Esophagus squamous epithelium (tissue), 4 donors: ENCODE measurements around the gene NCKAP5.

Experiments used
- CTCF ChIP-seq, 6 experiments: fragments of 450-650 bp in 4 of 6; fragments of 200-600 bp in 2 of 6; sonication (generic) in 2 of 6; IDR thresholded peaks; one replicate each; pipeline ENCODE4 v1.5.1; 2016 to 2019; ENCODE audit warnings: antibody characterized with exemption in 6 of 6, mild to moderate bottlenecking in 4 of 6, moderate library complexity in 4 of 6
- POLR2A ChIP-seq, 4 donors: fragments of 450-650 bp; IDR thresholded peaks; one replicate each; pipeline ENCODE4 v1.6.1; 2017; ENCODE audit warnings: antibody characterized with exemption in 4 of 4, mild to moderate bottlenecking in 4 of 4, moderate library complexity in 3 of 4

- TF ChIP-seq CTCF (IDR thresholded peaks at IDR 0.05) (peak in 1 of 6 experiments; percentile 14), POLR2A (IDR thresholded peaks at IDR 0.05) (no peak)
Measured at GRCh38 chr2:132668987-132669907, 899.0 kb downstream of the NCKAP5 start.
